HEK293T (cell line): ENCODE results near the gene TEPSIN.

Source experiments
- ARNT ChIP-seq: fragments of 450-650 bp; IDR thresholded peaks from 2 replicates; pipeline ENCODE4 v1.6.1; 2017; ENCODE audit warnings: mild to moderate bottlenecking
- ELF4 ChIP-seq: fragments of 450-650 bp; IDR thresholded peaks from 2 replicates; pipeline ENCODE4 v1.6.1; 2017; ENCODE audit warnings: antibody characterized with exemption
- FOXM1 ChIP-seq: fragments of 450-650 bp; IDR thresholded peaks from 2 replicates; pipeline ENCODE4 v1.6.1; 2017; ENCODE audit warnings: mild to moderate bottlenecking, borderline replicate concordance
- LEF1 ChIP-seq: fragments of 450-650 bp; IDR thresholded peaks from 2 replicates; pipeline ENCODE4 v1.6.1; 2017; ENCODE audit warnings: mild to moderate bottlenecking, borderline replicate concordance
- SP1 ChIP-seq: fragments of 450-650 bp; IDR thresholded peaks from 2 replicates; pipeline ENCODE4 v1.6.1; 2017
- TARDBP ChIP-seq: fragments of 450-650 bp; IDR thresholded peaks from 2 replicates; pipeline ENCODE4 v1.6.1; 2016

DNA sequence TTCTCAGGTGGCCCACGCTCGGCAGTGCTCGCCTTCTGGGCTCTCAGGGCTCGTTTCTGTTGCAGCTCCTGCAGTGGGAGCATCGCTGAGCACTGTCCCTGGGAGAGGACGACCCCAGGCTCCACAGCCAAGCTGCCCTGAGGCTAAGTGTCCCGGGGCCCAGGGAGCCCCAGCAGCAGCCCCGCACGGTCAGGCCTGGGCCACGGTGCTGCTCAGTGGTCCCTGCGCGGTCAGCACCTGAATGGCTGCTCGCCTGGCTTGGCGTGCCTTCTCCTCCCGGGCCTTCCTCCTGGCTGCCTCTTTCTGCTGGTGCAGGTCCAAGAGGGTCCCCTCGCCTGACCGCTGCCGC lies 39.4 kb downstream of the TEPSIN start:
- no peak for TF ChIP-seq TARDBP
- no peak for TF ChIP-seq ELF4
- TF ChIP-seq LEF1, result no peak
- no peak for TF ChIP-seq SP1
- no peak for TF ChIP-seq ARNT
- TF ChIP-seq FOXM1, result no peak
